ENCODE measurements around the gene BCKDHA.
"Not testable (repeated sequence)": the region's sequence is repeated elsewhere in the genome, so short reads cannot be mapped to it uniquely, and the experiment has no call there.

BCKDHA gene

GRCh38 chr19:41403181-41403970 is 5.8 kb downstream of the BCKDHA start:
- no peak for DNase-seq (ENCODE audit: low read depth in 2 of 2)

- no peak for DNase-seq (ENCODE audit: low read depth in 2 of 2)
Observed at GRCh38 chr19:41405776-41406175, 8.2 kb downstream of the BCKDHA start.

GRCh38 chr19:41407271-41407670 is 9.7 kb downstream of the BCKDHA start:
- DNase-seq (ENCODE audit: low read depth in 2 of 2) = no peak

- DNase-seq (ENCODE audit: low read depth in 2 of 2) = no peak
Observed at GRCh38 chr19:41408256-41408655, 10.6 kb downstream of the BCKDHA start.

GRCh38 chr19:41408846-41409245 is 11.2 kb downstream of the BCKDHA start:
- not testable (repeated sequence) for DNase-seq (ENCODE audit: low read depth in 2 of 2)

GRCh38 chr19:41409288-41409687 is 11.7 kb downstream of the BCKDHA start:
- DNase-seq (ENCODE audit: low read depth in 2 of 2) = no peak

GRCh38 chr19:41410336-41411054 is 12.9 kb downstream of the BCKDHA start:
- DNase-seq (ENCODE audit: low read depth in 2 of 2) = no peak

- DNase-seq (ENCODE audit: low read depth in 2 of 2) = no peak
Observed at GRCh38 chr19:41411100-41411967, 13.7 kb downstream of the BCKDHA start.

GRCh38 chr19:41411968-41412265 is 14.3 kb downstream of the BCKDHA start:
- DNase-seq (ENCODE audit: low read depth in 2 of 2) = no peak

GRCh38 chr19:41412953-41413352 is 15.3 kb downstream of the BCKDHA start:
- no peak for DNase-seq (ENCODE audit: low read depth in 2 of 2)

GRCh38 chr19:41413947-41414346 is 16.3 kb downstream of the BCKDHA start:
- no peak for DNase-seq (ENCODE audit: low read depth in 2 of 2)

GRCh38 chr19:41414461-41414860 is 16.8 kb downstream of the BCKDHA start:
- no peak for DNase-seq (ENCODE audit: low read depth in 2 of 2)

GRCh38 chr19:41415154-41415571 is 17.5 kb downstream of the BCKDHA start:
- DNase-seq (ENCODE audit: low read depth in 2 of 2) = no peak

GRCh38 chr19:41416194-41416674 is 18.6 kb downstream of the BCKDHA start:
- DNase-seq (ENCODE audit: low read depth in 2 of 2) = no peak

- no peak for DNase-seq (ENCODE audit: low read depth in 2 of 2)
Observed at GRCh38 chr19:41420101-41420880, 22.7 kb downstream of the BCKDHA start.

- DNase-seq (ENCODE audit: low read depth in 2 of 2) = no peak
Observed at GRCh38 chr19:41421314-41421713, 23.7 kb downstream of the BCKDHA start.

GRCh38 chr19:41421973-41422372 is 24.4 kb downstream of the BCKDHA start:
- DNase-seq (ENCODE audit: low read depth in 2 of 2) = no peak

- DNase-seq (ENCODE audit: low read depth in 2 of 2) = no peak
Observed at GRCh38 chr19:41422456-41422855, 24.8 kb downstream of the BCKDHA start.

GRCh38 chr19:41422955-41423354 is 25.3 kb downstream of the BCKDHA start:
- DNase-seq (ENCODE audit: low read depth in 2 of 2) = no peak

GRCh38 chr19:41424335-41425173 is 26.9 kb downstream of the BCKDHA start:
- no peak for DNase-seq (ENCODE audit: low read depth in 2 of 2)

Data from activated CD8-positive, alpha-beta memory T cell treated with anti-CD3 and anti-CD28 coated beads for 4 hours (primary cell).